Measurements from ENCODE around the gene RPS6KA2. TPM values are rescaled to one million over a fixed set of nuclear protein-coding genes. Genes with fewer than 3 reads are reported as not detected.

RPS6KA2 gene
- total RNA-seq, 1 donor from 2014 or later, result 124 TPM

- Mint-ChIP-seq H3K4me1 (ENCODE audit: low read depth) (peaks cover 81% of the 10 kb centered on the region), H3K27me3 (ENCODE audit: low read depth) (no peaks in the 10 kb centered on the region), H3K9me3 (ENCODE audit: low read depth) (no peaks in the 10 kb centered on the region), H3K27ac (ENCODE audit: unreplicated experiment) (peak overlapping the region; percentile 55), H3K36me3 (ENCODE audit: low read depth) (peaks cover 6% of the 10 kb centered on the region), H3K4me3 (ENCODE audit: unreplicated experiment) (peak overlapping the region; percentile 31)
- no peak for TF ChIP-seq CTCF (IDR thresholded peaks at IDR 0.05)
- no peak for DNase-seq (ENCODE audit: low spot score)
Observed at GRCh38 chr6:166623318-166623717, 3.7 kb downstream of the RPS6KA2 start.

GRCh38 chr6:166621114-166621540 lies 5.9 kb downstream of the RPS6KA2 start:
- no peaks in the 10 kb centered on the region for H3K9me3 Mint-ChIP-seq (ENCODE audit: low read depth)
- H3K36me3 Mint-ChIP-seq (ENCODE audit: low read depth), result peaks cover 13% of the 10 kb centered on the region
- no peaks in the 10 kb centered on the region for H3K27me3 Mint-ChIP-seq (ENCODE audit: low read depth)
- TF ChIP-seq CTCF (IDR thresholded peaks at IDR 0.05), result no peak
- no peak overlapping the region for H3K4me3 Mint-ChIP-seq (ENCODE audit: unreplicated experiment)
- DNase-seq (ENCODE audit: low spot score), result no peak
- peaks cover 99% of the 10 kb centered on the region for H3K4me1 Mint-ChIP-seq (ENCODE audit: low read depth)
- H3K27ac Mint-ChIP-seq (ENCODE audit: unreplicated experiment), result peak overlapping the region; percentile 98

- Mint-ChIP-seq H3K4me1 (ENCODE audit: low read depth) (peaks cover 99% of the 10 kb centered on the region), H3K36me3 (ENCODE audit: low read depth) (peaks cover 15% of the 10 kb centered on the region), H3K4me3 (ENCODE audit: unreplicated experiment) (peak overlapping the region; percentile 29), H3K27me3 (ENCODE audit: low read depth) (no peaks in the 10 kb centered on the region), H3K9me3 (ENCODE audit: low read depth) (no peaks in the 10 kb centered on the region), H3K27ac (ENCODE audit: unreplicated experiment) (peak overlapping the region; percentile 98)
- no peak for TF ChIP-seq CTCF (IDR thresholded peaks at IDR 0.05)
- DNase-seq (ENCODE audit: low spot score), result no peak
Observed at GRCh38 chr6:166620478-166621113, 6.5 kb downstream of the RPS6KA2 start.

- TF ChIP-seq CTCF (IDR thresholded peaks at IDR 0.05), result no peak
- Mint-ChIP-seq H3K27ac (ENCODE audit: unreplicated experiment) (peak overlapping the region; percentile 98), H3K9me3 (ENCODE audit: low read depth) (no peaks in the 10 kb centered on the region), H3K27me3 (ENCODE audit: low read depth) (no peaks in the 10 kb centered on the region), H3K4me1 (ENCODE audit: low read depth) (peaks cover 98% of the 10 kb centered on the region), H3K36me3 (ENCODE audit: low read depth) (peaks cover 17% of the 10 kb centered on the region), H3K4me3 (ENCODE audit: unreplicated experiment) (peak overlapping the region; percentile 29)
- DNase-seq (ENCODE audit: low spot score), result no peak
Observed at GRCh38 chr6:166619912-166620311, 7.1 kb downstream of the RPS6KA2 start.

GRCh38 chr6:166618866-166619761 lies 7.9 kb downstream of the RPS6KA2 start:
- Mint-ChIP-seq H3K4me1 (ENCODE audit: low read depth) (peaks cover 98% of the 10 kb centered on the region), H3K27ac (ENCODE audit: unreplicated experiment) (peak overlapping the region; percentile 98), H3K36me3 (ENCODE audit: low read depth) (peaks cover 17% of the 10 kb centered on the region), H3K27me3 (ENCODE audit: low read depth) (no peaks in the 10 kb centered on the region), H3K4me3 (ENCODE audit: unreplicated experiment) (peak overlapping the region; percentile 16), H3K9me3 (ENCODE audit: low read depth) (no peaks in the 10 kb centered on the region)
- no peak for TF ChIP-seq CTCF (IDR thresholded peaks at IDR 0.05)
- no peak for DNase-seq (ENCODE audit: low spot score)
